Lower lobe of right lung (tissue), 2 donors: ENCODE measurements around the gene NFATC2. TPM values are rescaled to one million over a fixed set of nuclear protein-coding genes. Genes with fewer than 3 reads are reported as not detected.

ENCODE experiments used
- ATAC-seq, 2 donors: fragments of 200-7000 bp; cut with Tn5 transposase; one replicate each; pipeline ENCODE4 v1.9.1; 2020 to 2022; ENCODE audit warnings: mild to moderate bottlenecking in 2 of 2, moderate library complexity in 2 of 2
- DNase-seq: peaks from one replicate; pipeline ENCODE4 v3.0.0-alpha.2; 2020
- H3K27ac ChIP-seq: fragments of 200-600 bp; one replicate; pipeline ENCODE4 v1.8.0; 2022
- H3K27me3 ChIP-seq: fragments of 200-600 bp; one replicate; pipeline ENCODE4 v1.8.0; 2022; ENCODE audit warnings: low read depth
- H3K36me3 ChIP-seq: fragments of 200-600 bp; one replicate; pipeline ENCODE4 v1.8.0; 2022; ENCODE audit warnings: mild to moderate bottlenecking
- H3K4me1 ChIP-seq: fragments of 200-600 bp; one replicate; pipeline ENCODE4 v1.8.0; 2022
- H3K4me3 ChIP-seq: fragments of 200-600 bp; one replicate; pipeline ENCODE4 v1.8.0; 2022; ENCODE audit warnings: mild to moderate bottlenecking
- H3K9me3 ChIP-seq: fragments of 200-600 bp; one replicate; pipeline ENCODE4 v1.8.0; 2022
- CTCF ChIP-seq: fragments of 200-600 bp; IDR thresholded peaks from one replicate; pipeline ENCODE4 v1.8.0; 2022; ENCODE audit warnings: antibody characterized with exemption, mild to moderate bottlenecking
- intact Hi-C: fragments of 100-400 bp; cut with DNase I; formaldehyde crosslinking; loops from one replicate; pipeline ENCODE4 v1.11.0; 2022
- total RNA-seq: library from RNA; stranded (reverse); fragmentation: NEBNext Ultra II Directional; extraction: Animal tissue kit (Norgen Biotek cat#: 25700); gene quantifications from one replicate; pipeline ENCODE4 v1.2.1, GENCODE V29; 2021
- donor health status: DM: no; HTN: yes; CAD: no; lungs with severe emphysema.

Gene NFATC2
- total RNA-seq, 1 donor from 2014 or later: 6.6 TPM

- no peak overlapping the region for H3K4me3 ChIP-seq
- peaks cover 10% of the 10 kb centered on the region for H3K4me1 ChIP-seq
- TF ChIP-seq CTCF: no peak
- intact Hi-C loops: no loop called here
- no peak for ATAC-seq
- H3K27me3 ChIP-seq: no peaks in the 10 kb centered on the region
- peaks cover 18% of the 10 kb centered on the region for H3K36me3 ChIP-seq
- H3K27ac ChIP-seq: no peak overlapping the region
- DNase-seq: no peak
- H3K9me3 ChIP-seq: no peaks in the 10 kb centered on the region
Measured at GRCh38 chr20:51429696-51430095, 112.8 kb downstream of the NFATC2 start.

- peaks cover 14% of the 10 kb centered on the region for H3K36me3 ChIP-seq
- H3K27ac ChIP-seq: no peak overlapping the region
- no peak for TF ChIP-seq CTCF
- DNase-seq (no peak), ATAC-seq (no peak)
- no peaks in the 10 kb centered on the region for H3K9me3 ChIP-seq
- peaks cover 10% of the 10 kb centered on the region for H3K4me1 ChIP-seq
- H3K27me3 ChIP-seq: no peaks in the 10 kb centered on the region
- intact Hi-C loops: no loop called here
- no peak overlapping the region for H3K4me3 ChIP-seq
Measured at GRCh38 chr20:51429144-51429482, 113.4 kb downstream of the NFATC2 start.

GRCh38 chr20:51428401-51429143, 113.9 kb downstream of the NFATC2 start:
- ATAC-seq: peak; percentile 56 to 84
- Histone ChIP-seq H3K27me3 (no peaks in the 10 kb centered on the region), H3K4me3 (no peak overlapping the region), H3K27ac (no peak overlapping the region), H3K4me1 (peaks cover 15% of the 10 kb centered on the region), H3K36me3 (peaks cover 14% of the 10 kb centered on the region), H3K9me3 (no peaks in the 10 kb centered on the region)
- DNase-seq: no peak
- intact Hi-C loops: no loop called here
- no peak for TF ChIP-seq CTCF

GRCh38 chr20:51427651-51428291, 114.7 kb downstream of the NFATC2 start:
- no peak for TF ChIP-seq CTCF
- no peak for ATAC-seq
- Histone ChIP-seq H3K27me3 (no peaks in the 10 kb centered on the region), H3K4me3 (no peak overlapping the region), H3K4me1 (peaks cover 18% of the 10 kb centered on the region), H3K36me3 (peaks cover 11% of the 10 kb centered on the region), H3K27ac (no peak overlapping the region), H3K9me3 (no peaks in the 10 kb centered on the region)
- no peak for DNase-seq
- intact Hi-C loops: no loop called here

GRCh38 chr20:51426718-51427650, 115.5 kb downstream of the NFATC2 start:
- Histone ChIP-seq H3K4me3 (no peak overlapping the region), H3K36me3 (peaks cover 3% of the 10 kb centered on the region), H3K27me3 (no peaks in the 10 kb centered on the region), H3K4me1 (peaks cover 18% of the 10 kb centered on the region), H3K27ac (no peak overlapping the region), H3K9me3 (no peaks in the 10 kb centered on the region)
- no peak for DNase-seq
- no peak for ATAC-seq
- no peak for TF ChIP-seq CTCF
- intact Hi-C loops: no loop called here
